Activated CD4-positive, alpha-beta T cell treated with anti-CD3 and anti-CD28 coated beads, Interleukin-2, amount 10 ng/mL, durations not matched to agents 7 days and 5 days (primary cell): Measurements from ENCODE around the gene MACROD2. TPM values are rescaled to one million over a fixed set of nuclear protein-coding genes. Genes with fewer than 3 reads are reported as not detected.

Source experiments
- CTCF ChIA-PET: fragments of 350-600 bp; sonication (Branson Sonifier 250); formaldehyde crosslinking; loops from one replicate; lab custom pipeline; 2021; ENCODE audit warnings: antibody characterized with exemption; lab: Charles Lee
- POLR2A ChIA-PET: fragments of 350-600 bp; sonication (Branson Sonifier 250); formaldehyde crosslinking; loops from one replicate; lab custom pipeline; 2021; ENCODE audit warnings: antibody characterized with exemption; lab: Charles Lee
- DNase-seq: peaks from one replicate; pipeline ENCODE4 v3.0.0-alpha.2; 2020
- H3K27ac Mint-ChIP-seq: one replicate; pipeline ENCODE4 v1.8.0; 2021; ENCODE audit warnings: mild to moderate bottlenecking, moderate library complexity, mixed read lengths
- H3K27me3 Mint-ChIP-seq: one replicate; pipeline ENCODE4 v1.8.0; 2021; ENCODE audit warnings: mixed read lengths
- H3K36me3 Mint-ChIP-seq: one replicate; pipeline ENCODE4 v1.8.0; 2021; ENCODE audit warnings: low read depth, mixed read lengths
- H3K4me1 Mint-ChIP-seq: one replicate; pipeline ENCODE4 v1.8.0; 2021; ENCODE audit warnings: mixed read lengths
- H3K4me3 Mint-ChIP-seq: one replicate; pipeline ENCODE4 v1.8.0; 2021; ENCODE audit warnings: mild to moderate bottlenecking, moderate library complexity, mixed read lengths
- H3K9me3 Mint-ChIP-seq: one replicate; pipeline ENCODE4 v1.8.0; 2021; ENCODE audit warnings: mixed read lengths
- total RNA-seq, 2 experiments: library from RNA; stranded (reverse); gene quantifications; one replicate each; pipeline ENCODE4 v1.2.3, GENCODE V29; 2021

Gene MACROD2
- total RNA-seq, 2 experiments from 2014 or later = not detected

- H3K4me1 Mint-ChIP-seq = no peaks in the 10 kb centered on the region
- ChIA-PET POLR2A (no interaction called here), CTCF (no interaction called here)
- H3K27ac Mint-ChIP-seq = no peak overlapping the region
- H3K4me3 Mint-ChIP-seq = no peak overlapping the region
- H3K27me3 Mint-ChIP-seq = no peaks in the 10 kb centered on the region
- H3K9me3 Mint-ChIP-seq = peaks cover 2% of the 10 kb centered on the region
- H3K36me3 Mint-ChIP-seq = no peaks in the 10 kb centered on the region
- DNase-seq = no peak
Observed at GRCh38 chr20:14877301-14878028, 882.1 kb downstream of the MACROD2 start.

- POLR2A ChIA-PET = no interaction called here
- Mint-ChIP-seq H3K36me3 (no peaks in the 10 kb centered on the region), H3K27me3 (no peaks in the 10 kb centered on the region), H3K27ac (no peak overlapping the region), H3K4me3 (no peak overlapping the region), H3K4me1 (no peaks in the 10 kb centered on the region), H3K9me3 (peaks cover 2% of the 10 kb centered on the region)
- CTCF ChIA-PET = no interaction called here
- DNase-seq = no peak
Observed at GRCh38 chr20:14878676-14879019, 883.3 kb downstream of the MACROD2 start.

- ChIA-PET POLR2A (no interaction called here), CTCF (no interaction called here)
- H3K27me3 Mint-ChIP-seq = no peaks in the 10 kb centered on the region
- no peak overlapping the region for H3K27ac Mint-ChIP-seq
- no peaks in the 10 kb centered on the region for H3K36me3 Mint-ChIP-seq
- H3K4me3 Mint-ChIP-seq = no peak overlapping the region
- DNase-seq = no peak
- H3K4me1 Mint-ChIP-seq = no peaks in the 10 kb centered on the region
- H3K9me3 Mint-ChIP-seq = peaks cover 2% of the 10 kb centered on the region
Observed at GRCh38 chr20:14879020-14879697, 883.8 kb downstream of the MACROD2 start.

- H3K36me3 Mint-ChIP-seq = no peaks in the 10 kb centered on the region
- H3K9me3 Mint-ChIP-seq = peaks cover 2% of the 10 kb centered on the region
- no peak overlapping the region for H3K27ac Mint-ChIP-seq
- CTCF ChIA-PET = no interaction called here
- H3K4me3 Mint-ChIP-seq = no peak overlapping the region
- DNase-seq = no peak
- no peaks in the 10 kb centered on the region for H3K27me3 Mint-ChIP-seq
- POLR2A ChIA-PET = no interaction called here
- no peaks in the 10 kb centered on the region for H3K4me1 Mint-ChIP-seq
Observed at GRCh38 chr20:14879839-14880238, 884.5 kb downstream of the MACROD2 start.

- CTCF ChIA-PET = interaction anchor here (0.6 kb wide), 1 partner anchor 168 kb away, joined by 3 read pairs; no protein-coding TSS in a partner anchor
- Mint-ChIP-seq H3K4me1 (no peaks in the 10 kb centered on the region), H3K4me3 (no peak overlapping the region), H3K36me3 (no peaks in the 10 kb centered on the region), H3K27me3 (no peaks in the 10 kb centered on the region), H3K9me3 (no peaks in the 10 kb centered on the region), H3K27ac (no peak overlapping the region)
- DNase-seq = no peak
- POLR2A ChIA-PET = no interaction called here
Observed at GRCh38 chr20:14881518-14881917, 886.2 kb downstream of the MACROD2 start.

GRCh38 chr20:14882157-14882556 lies 886.8 kb downstream of the MACROD2 start:
- Mint-ChIP-seq H3K27me3 (no peaks in the 10 kb centered on the region), H3K36me3 (no peaks in the 10 kb centered on the region), H3K4me1 (no peaks in the 10 kb centered on the region), H3K4me3 (no peak overlapping the region), H3K9me3 (no peaks in the 10 kb centered on the region), H3K27ac (no peak overlapping the region)
- POLR2A ChIA-PET = no interaction called here
- DNase-seq = no peak
- CTCF ChIA-PET = no interaction called here

GRCh38 chr20:14882846-14883245 lies 887.5 kb downstream of the MACROD2 start:
- Mint-ChIP-seq H3K9me3 (no peaks in the 10 kb centered on the region), H3K27me3 (no peaks in the 10 kb centered on the region), H3K4me3 (no peak overlapping the region), H3K4me1 (no peaks in the 10 kb centered on the region), H3K36me3 (no peaks in the 10 kb centered on the region), H3K27ac (no peak overlapping the region)
- POLR2A ChIA-PET = no interaction called here
- no peak for DNase-seq
- CTCF ChIA-PET = no interaction called here

DNA sequence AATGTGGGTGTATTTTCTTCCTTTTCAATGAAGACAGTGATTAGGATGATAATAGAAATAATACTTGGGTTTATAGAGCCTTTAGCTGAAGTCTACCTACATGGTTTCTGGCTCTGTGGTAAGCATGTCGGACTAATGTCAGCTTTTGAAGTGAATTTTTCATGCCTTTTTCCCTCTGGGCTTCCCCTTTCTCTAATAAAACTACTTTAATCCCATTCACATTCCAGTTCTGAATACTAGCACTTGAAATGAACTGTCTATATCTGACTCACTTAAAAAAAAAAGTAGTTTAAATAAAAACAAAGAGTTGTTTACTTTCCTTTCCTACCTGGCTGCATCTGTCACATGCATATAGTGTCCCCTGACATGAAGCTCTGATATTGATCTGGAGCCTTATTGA lies 888.0 kb downstream of the MACROD2 start:
- H3K4me1 Mint-ChIP-seq = no peaks in the 10 kb centered on the region
- ChIA-PET POLR2A (no interaction called here), CTCF (no interaction called here)
- no peaks in the 10 kb centered on the region for H3K27me3 Mint-ChIP-seq
- no peak overlapping the region for H3K27ac Mint-ChIP-seq
- no peak overlapping the region for H3K4me3 Mint-ChIP-seq
- H3K36me3 Mint-ChIP-seq = no peaks in the 10 kb centered on the region
- H3K9me3 Mint-ChIP-seq = no peaks in the 10 kb centered on the region
- DNase-seq = no peak

- POLR2A ChIA-PET = no interaction called here
- Mint-ChIP-seq H3K4me1 (no peaks in the 10 kb centered on the region), H3K9me3 (peaks cover 9% of the 10 kb centered on the region), H3K27ac (no peak overlapping the region), H3K27me3 (no peaks in the 10 kb centered on the region), H3K36me3 (no peaks in the 10 kb centered on the region), H3K4me3 (no peak overlapping the region)
- CTCF ChIA-PET = no interaction called here
- DNase-seq = no peak
Observed at GRCh38 chr20:14885661-14886060, 890.3 kb downstream of the MACROD2 start.

DNA sequence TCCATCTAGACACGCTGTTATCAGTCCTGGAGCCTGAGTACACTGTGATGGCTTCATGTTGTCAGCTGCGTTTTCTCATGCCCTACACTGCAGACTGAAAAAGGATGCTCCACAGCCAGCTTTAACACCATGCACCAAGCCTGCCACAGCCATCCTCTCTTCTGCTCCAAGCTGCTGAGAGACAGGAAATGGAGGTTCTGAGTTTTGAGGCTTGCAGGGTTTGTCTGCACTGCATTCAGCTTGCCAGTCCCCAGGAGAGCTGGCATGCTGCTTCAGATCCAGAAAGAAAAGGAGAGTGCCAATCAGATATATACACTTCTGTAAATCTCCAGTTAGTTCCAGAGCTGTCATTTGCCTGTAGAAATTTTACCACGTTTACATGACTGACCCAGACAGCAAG lies 892.8 kb downstream of the MACROD2 start:
- POLR2A ChIA-PET = no interaction called here
- CTCF ChIA-PET = no interaction called here
- no peak overlapping the region for H3K4me3 Mint-ChIP-seq

DNA sequence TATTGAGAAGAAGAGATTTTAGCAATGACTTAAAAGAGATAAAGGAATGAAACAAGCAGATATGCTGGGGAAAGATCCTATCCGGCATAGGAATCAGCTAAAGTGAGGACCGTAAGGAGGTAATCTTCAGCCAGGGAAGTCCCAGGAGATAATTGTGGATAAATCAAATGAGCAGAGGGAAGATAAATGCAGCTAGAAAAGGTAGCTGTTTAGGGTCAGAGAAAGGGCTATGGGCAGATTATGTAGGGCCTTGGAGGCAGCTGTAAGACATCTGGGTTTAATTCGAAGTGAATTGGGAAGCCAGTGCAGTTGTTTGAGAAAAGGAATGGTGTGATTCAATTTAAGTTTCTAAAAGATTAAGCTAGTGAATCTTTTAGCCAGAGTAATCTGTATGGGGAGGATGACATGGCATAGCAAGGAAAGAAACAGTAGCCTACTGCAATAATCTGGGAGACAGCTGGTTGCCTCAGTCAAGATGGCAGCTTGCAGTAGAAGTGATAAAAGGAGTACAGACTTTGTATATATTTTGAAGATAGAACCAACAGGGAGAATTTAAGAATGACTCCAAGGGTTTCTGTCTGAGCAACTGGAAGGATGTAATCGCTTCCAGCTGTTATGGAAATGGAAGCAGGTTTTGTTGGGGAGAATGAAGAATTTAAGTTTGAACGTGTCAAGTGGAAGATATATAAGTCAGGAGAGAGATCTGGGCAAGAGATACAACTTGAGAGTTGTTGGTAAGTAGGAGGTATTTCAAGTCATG lies 894.4 kb downstream of the MACROD2 start:
- Mint-ChIP-seq H3K4me1 (no peaks in the 10 kb centered on the region), H3K4me3 (no peak overlapping the region), H3K36me3 (no peaks in the 10 kb centered on the region), H3K9me3 (peaks cover 9% of the 10 kb centered on the region), H3K27me3 (no peaks in the 10 kb centered on the region), H3K27ac (no peak overlapping the region)
- POLR2A ChIA-PET = no interaction called here
- no peak for DNase-seq
- CTCF ChIA-PET = no interaction called here

More for the DNA sequence above, 892.8 kb downstream of the MACROD2 start:
- Mint-ChIP-seq H3K4me1 (no peaks in the 10 kb centered on the region), H3K27me3 (no peaks in the 10 kb centered on the region), H3K9me3 (peaks cover 9% of the 10 kb centered on the region), H3K36me3 (no peaks in the 10 kb centered on the region), H3K27ac (no peak overlapping the region)
- no peak for DNase-seq

GRCh38 chr20:14890713-14891112 lies 895.4 kb downstream of the MACROD2 start:
- H3K27me3 Mint-ChIP-seq = no peaks in the 10 kb centered on the region
- H3K27ac Mint-ChIP-seq = no peak overlapping the region
- H3K36me3 Mint-ChIP-seq = no peaks in the 10 kb centered on the region
- H3K4me3 Mint-ChIP-seq = no peak overlapping the region
- no peaks in the 10 kb centered on the region for H3K4me1 Mint-ChIP-seq
- no peak for DNase-seq
- peaks cover 9% of the 10 kb centered on the region for H3K9me3 Mint-ChIP-seq
- CTCF ChIA-PET = no interaction called here
- POLR2A ChIA-PET = no interaction called here

GRCh38 chr20:14892782-14893181 lies 897.5 kb downstream of the MACROD2 start:
- H3K27ac Mint-ChIP-seq = no peak overlapping the region
- DNase-seq = no peak
- no peak overlapping the region for H3K4me3 Mint-ChIP-seq
- POLR2A ChIA-PET = no interaction called here
- CTCF ChIA-PET = no interaction called here
- H3K4me1 Mint-ChIP-seq = no peaks in the 10 kb centered on the region
- H3K27me3 Mint-ChIP-seq = no peaks in the 10 kb centered on the region
- H3K9me3 Mint-ChIP-seq = peaks cover 9% of the 10 kb centered on the region
- H3K36me3 Mint-ChIP-seq = no peaks in the 10 kb centered on the region
